KOPT-K1 (cell line): ENCODE results near the gene BLVRB.
"Not testable (repeated sequence)": the region's sequence is repeated elsewhere in the genome, so short reads cannot be mapped to it uniquely, and the experiment has no call there.

ENCODE experiments used
- H3K27ac ChIP-seq: fragments of 200-600 bp; sonication (generic); 2 replicates; pipeline ENCODE4 v1.5.1; 2016; ENCODE audit warnings: antibody characterized with exemption, mild to moderate bottlenecking, low read depth, low read length; ENCODE audit not compliant: poor library complexity, severe bottlenecking
- H3K36me3 ChIP-seq: fragments of 200-600 bp; sonication (generic); 2 replicates; pipeline ENCODE4 v1.5.1; 2017; ENCODE audit warnings: antibody characterized with exemption, mild to moderate bottlenecking, low read length, moderate library complexity; ENCODE audit not compliant: insufficient read depth
- H3K9me3 ChIP-seq: fragments of 200-600 bp; sonication (generic); 2 replicates; pipeline ENCODE4 v1.5.1; 2017; ENCODE audit warnings: antibody characterized with exemption, low read length, mild to moderate bottlenecking; ENCODE audit not compliant: insufficient read depth, poor library complexity, severe bottlenecking

Gene BLVRB

GRCh38 chr19:40500678-40501530 lies 35.4 kb upstream of the BLVRB start:
- H3K36me3 ChIP-seq, H3K27ac ChIP-seq, H3K9me3 ChIP-seq: not testable (repeated sequence)

GRCh38 chr19:40499320-40499719 lies 33.8 kb upstream of the BLVRB start:
- Histone ChIP-seq H3K9me3 (no peaks in the 10 kb centered on the region), H3K27ac (no peak overlapping the region), H3K36me3 (no peaks in the 10 kb centered on the region)

GRCh38 chr19:40497214-40497613 lies 31.7 kb upstream of the BLVRB start:
- H3K27ac ChIP-seq = no peak overlapping the region
- H3K9me3 ChIP-seq = no peaks in the 10 kb centered on the region
- no peaks in the 10 kb centered on the region for H3K36me3 ChIP-seq

GRCh38 chr19:40494191-40494838 lies 28.8 kb upstream of the BLVRB start:
- Histone ChIP-seq H3K27ac (no peak overlapping the region), H3K36me3 (no peaks in the 10 kb centered on the region), H3K9me3 (no peaks in the 10 kb centered on the region)

- H3K9me3 ChIP-seq = no peaks in the 10 kb centered on the region
- no peak overlapping the region for H3K27ac ChIP-seq
- H3K36me3 ChIP-seq = no peaks in the 10 kb centered on the region
Measured at GRCh38 chr19:40493778-40494177, 28.2 kb upstream of the BLVRB start.

GRCh38 chr19:40492274-40492673 lies 26.7 kb upstream of the BLVRB start:
- Histone ChIP-seq H3K27ac (no peak overlapping the region), H3K36me3 (no peaks in the 10 kb centered on the region), H3K9me3 (no peaks in the 10 kb centered on the region)

GRCh38 chr19:40489882-40490230 lies 24.3 kb upstream of the BLVRB start:
- Histone ChIP-seq H3K27ac (no peak overlapping the region), H3K36me3 (no peaks in the 10 kb centered on the region), H3K9me3 (no peaks in the 10 kb centered on the region)

- Histone ChIP-seq H3K9me3 (no peaks in the 10 kb centered on the region), H3K27ac (no peak overlapping the region), H3K36me3 (no peaks in the 10 kb centered on the region)
Measured at GRCh38 chr19:40486017-40486416, 20.5 kb upstream of the BLVRB start.

GRCh38 chr19:40475878-40476644 lies 10.5 kb upstream of the BLVRB start:
- H3K36me3 ChIP-seq, H3K27ac ChIP-seq, H3K9me3 ChIP-seq: not testable (repeated sequence)

- no peaks in the 10 kb centered on the region for H3K36me3 ChIP-seq
- H3K27ac ChIP-seq = no peak overlapping the region
- no peaks in the 10 kb centered on the region for H3K9me3 ChIP-seq
Measured at GRCh38 chr19:40474737-40475136, 9.2 kb upstream of the BLVRB start.

GRCh38 chr19:40472516-40472915 lies 7.0 kb upstream of the BLVRB start:
- no peaks in the 10 kb centered on the region for H3K36me3 ChIP-seq
- H3K9me3 ChIP-seq = no peaks in the 10 kb centered on the region
- no peak overlapping the region for H3K27ac ChIP-seq

- Histone ChIP-seq H3K36me3 (no peaks in the 10 kb centered on the region), H3K9me3 (no peaks in the 10 kb centered on the region), H3K27ac (no peak overlapping the region)
Measured at GRCh38 chr19:40471111-40471510, 5.6 kb upstream of the BLVRB start.

- Histone ChIP-seq H3K27ac (no peak overlapping the region), H3K9me3 (no peaks in the 10 kb centered on the region), H3K36me3 (no peaks in the 10 kb centered on the region)
Measured at GRCh38 chr19:40469011-40469410, 3.5 kb upstream of the BLVRB start.

GRCh38 chr19:40466985-40467734 lies 1.6 kb upstream of the BLVRB start, which contains the start of gene SPTBN4:
Gene SPTBN4, plus strand, starts transcription at chr19:40467001. Its CDS starts 5,621 bp downstream, at chr19:40472622.
- H3K9me3 ChIP-seq = no peaks in the 10 kb centered on the region
- no peak within 1 kb of the TSS for H3K27ac ChIP-seq
- H3K36me3 ChIP-seq = no peaks in the 10 kb centered on the region
